Esophagus squamous epithelium (tissue), 5 donors: Measurements from ENCODE around the gene ALAS2. TPM values are rescaled to one million over a fixed set of nuclear protein-coding genes. Genes with fewer than 3 reads are reported as not detected.
"Not testable (repeated sequence)": the region's sequence is repeated elsewhere in the genome, so short reads cannot be mapped to it uniquely, and the experiment has no call there.

Experiments
- DNase-seq: peaks from one replicate; lab custom pipeline; 2025; lab: John Stamatoyannopoulos, UW
- H3K27ac ChIP-seq, 4 donors: fragments of 200-600 bp; sonication (generic); one replicate each; pipeline ENCODE4 v1.5.1; 2016 to 2019; ENCODE audit warnings: mild to moderate bottlenecking in 1 of 4
- H3K27me3 ChIP-seq, 4 donors: fragments of 200-600 bp; sonication (generic); 1 replicate in 3 of 4; 2 replicates in 1 of 4; pipeline versions ENCODE4 v1.5.1 to v1.6.0; 2017 to 2021; ENCODE audit warnings: antibody characterized with exemption in 1 of 4
- H3K36me3 ChIP-seq, 3 donors: fragments of 200-600 bp; sonication (generic); one replicate each; pipeline ENCODE4 v1.5.1; 2016 to 2019
- H3K4me1 ChIP-seq, 3 donors: fragments of 200-600 bp; sonication (generic); one replicate each; pipeline ENCODE4 v1.5.1; 2017 to 2019
- H3K4me3 ChIP-seq, 4 donors: fragments of 200-600 bp; sonication (generic); 1 replicate in 3 of 4; 2 replicates in 1 of 4; pipeline ENCODE4 v1.5.1; 2016 to 2019; ENCODE audit warnings: mild to moderate bottlenecking in 2 of 4, moderate library complexity in 1 of 4
- H3K9me3 ChIP-seq, 3 donors: fragments of 200-600 bp; sonication (generic); one replicate each; pipeline ENCODE4 v1.5.1; 2016 to 2019
- CTCF ChIP-seq, 6 experiments: fragments of 450-650 bp in 4 of 6; fragments of 200-600 bp in 2 of 6; sonication (generic) in 2 of 6; IDR thresholded peaks; one replicate each; pipeline ENCODE4 v1.5.1; 2016 to 2019; ENCODE audit warnings: antibody characterized with exemption in 6 of 6, mild to moderate bottlenecking in 4 of 6, moderate library complexity in 4 of 6
- POLR2A ChIP-seq, 4 donors: fragments of 450-650 bp; IDR thresholded peaks; one replicate each; pipeline ENCODE4 v1.6.1; 2017; ENCODE audit warnings: antibody characterized with exemption in 4 of 4, mild to moderate bottlenecking in 4 of 4, moderate library complexity in 3 of 4
- WGBS, 2 donors: methylation state at CpG; one replicate each; pipeline ENCODE4 v1.1.5; 2018; 5-methylcytosine and 5-hydroxymethylcytosine counted together
- intact Hi-C: fragments of 100-400 bp; cut with DNase I; formaldehyde crosslinking; loops from one replicate; pipeline ENCODE4 v1.15.0; 2022
- total RNA-seq, 4 donors: library from RNA; depleted of rRNA; stranded (reverse); fragments of >200 nt; gene quantifications; one replicate each; pipeline ENCODE4 v1.1.0, GENCODE V29; 2016
- donor health status: DM: yes; HTN: yes; CAD: no.

ALAS2 gene
- total RNA-seq, 4 donors from 2014 or later, result not detected

GRCh38 chrX:54995621-54996020, 35.2 kb downstream of the ALAS2 start:
- Histone ChIP-seq H3K27ac (no peak overlapping the region), H3K36me3 (no peaks in the 10 kb centered on the region), H3K4me1 (peaks cover 0 to 5% (median 0%) of the 10 kb centered on the region in 3 donors), H3K4me3 (no peak overlapping the region), H3K9me3 (no peaks in the 10 kb centered on the region), H3K27me3 (no peaks in the 10 kb centered on the region)
- intact Hi-C loops, result no loop called here
- no peak for DNase-seq
- TF ChIP-seq CTCF (IDR thresholded peaks at IDR 0.05) (no peak), POLR2A (IDR thresholded peaks at IDR 0.05) (no peak)

- Histone ChIP-seq H3K27me3 (no peaks in the 10 kb centered on the region), H3K9me3 (no peaks in the 10 kb centered on the region), H3K4me1 (peaks cover 0 to 5% (median 0%) of the 10 kb centered on the region in 3 donors), H3K4me3 (no peak overlapping the region), H3K27ac (no peak overlapping the region), H3K36me3 (no peaks in the 10 kb centered on the region)
- 42 to 63% methylated on average over 4 to 6 of the region's 6 CpGs for WGBS, 2 donors
- DNase-seq, result no peak
- TF ChIP-seq POLR2A (IDR thresholded peaks at IDR 0.05), result no peak
- TF ChIP-seq CTCF (IDR thresholded peaks at IDR 0.05), result no peak
- intact Hi-C loops, result no loop called here
Observed at GRCh38 chrX:54994668-54995351, 36.0 kb downstream of the ALAS2 start.

- Histone ChIP-seq H3K9me3 (no peaks in the 10 kb centered on the region), H3K27me3 (no peaks in the 10 kb centered on the region), H3K36me3 (no peaks in the 10 kb centered on the region), H3K27ac (no peak within 1 kb of the TSS), H3K4me1 (peaks cover 0 to 2% (median 0%) of the 10 kb centered on the region in 3 donors), H3K4me3 (no peak within 1 kb of the TSS)
- intact Hi-C loops, result no loop called here
- 62 to 100% methylated on average over 1 of the region's 2 CpGs for WGBS, 2 donors
- no peak for TF ChIP-seq CTCF (IDR thresholded peaks at IDR 0.05)
- TF ChIP-seq POLR2A (IDR thresholded peaks at IDR 0.05), result no peak
- DNase-seq, result no peak
Observed at GRCh38 chrX:54994099-54994498, 36.7 kb downstream of the ALAS2 start, which contains the start of gene PFKFB1. Gene PFKFB1 (minus strand): TSS chrX:54994188. CDS start chrX:54994007, 181 bp downstream.

GRCh38 chrX:54992911-54993622, 37.7 kb downstream of the ALAS2 start:
- Histone ChIP-seq H3K27ac (no peak overlapping the region), H3K4me1 (no peaks in the 10 kb centered on the region), H3K9me3 (no peaks in the 10 kb centered on the region), H3K36me3 (no peaks in the 10 kb centered on the region), H3K4me3 (no peak overlapping the region), H3K27me3 (no peaks in the 10 kb centered on the region)
- intact Hi-C loops, result no loop called here
- no peak for TF ChIP-seq POLR2A (IDR thresholded peaks at IDR 0.05)
- TF ChIP-seq CTCF (IDR thresholded peaks at IDR 0.05), result no peak
- no peak for DNase-seq
- WGBS, 2 donors, result 100% methylated on average over 1 of the region's 1 CpG; no CpG with 5 or more reads in 1 of the 2 donors

GRCh38 chrX:54991706-54992105, 39.1 kb downstream of the ALAS2 start:
- no peaks in the 10 kb centered on the region for H3K27me3 ChIP-seq
- intact Hi-C loops, result no loop called here
- H3K27ac ChIP-seq, result no peak overlapping the region
- no peaks in the 10 kb centered on the region for H3K36me3 ChIP-seq
- H3K4me1 ChIP-seq, result no peaks in the 10 kb centered on the region
- DNase-seq, result no peak
- 63 to 81% methylated on average over 2 of the region's 2 CpGs for WGBS, 2 donors
- no peak for TF ChIP-seq POLR2A (IDR thresholded peaks at IDR 0.05)
- TF ChIP-seq CTCF (IDR thresholded peaks at IDR 0.05), result no peak
- H3K9me3 ChIP-seq, result no peaks in the 10 kb centered on the region
- H3K4me3 ChIP-seq, result no peak overlapping the region

GRCh38 chrX:54983306-54983705, 47.5 kb downstream of the ALAS2 start:
- H3K27ac ChIP-seq, H3K4me3 ChIP-seq, H3K27me3 ChIP-seq, intact Hi-C loops, H3K36me3 ChIP-seq, DNase-seq, H3K9me3 ChIP-seq, H3K4me1 ChIP-seq: not testable (repeated sequence)
- WGBS, 2 donors, result 73 to 90% methylated on average over 2 of the region's 2 CpGs
